ENCODE measurements around the gene TMED1. TPM values are rescaled to one million over a fixed set of nuclear protein-coding genes. Genes with fewer than 3 reads are reported as not detected.
"Not testable (repeated sequence)": the region's sequence is repeated elsewhere in the genome, so short reads cannot be mapped to it uniquely, and the experiment has no call there.

The TMED1 gene
- total RNA-seq, 1 experiment from 2014 or later = 21.3 TPM

DNA sequence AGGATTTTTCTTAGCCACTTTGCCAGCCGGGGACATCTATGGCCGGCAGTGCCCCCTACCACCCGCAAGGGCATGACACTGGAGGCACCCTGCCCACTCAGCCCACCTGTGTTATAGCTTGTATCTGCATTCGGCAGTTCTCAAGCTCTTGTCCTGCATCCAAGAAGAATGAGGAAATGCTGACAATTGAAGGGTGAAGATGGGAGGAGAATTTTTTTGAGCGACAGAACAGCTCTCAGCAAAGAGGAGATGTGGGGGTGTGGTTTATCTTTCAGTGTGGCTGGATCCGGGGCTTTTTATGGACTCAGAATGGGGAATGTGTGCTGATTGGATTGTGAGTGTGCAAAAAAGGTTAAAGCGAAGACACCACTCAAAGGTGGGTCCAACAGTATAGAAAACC lies 6.8 kb upstream of the TMED1 start:
- H3K9me2 ChIP-seq (ENCODE audit: insufficient read depth) = no peaks in the 10 kb centered on the region
- intact Hi-C loops (cut with micrococcal nuclease; ENCODE audit: unreplicated experiment) = no loop called here

GRCh38 chr19:10839114-10840050 lies 3.4 kb upstream of the TMED1 start:
- Histone ChIP-seq H3K79me2 (ENCODE audit: low read depth) (peaks cover 10% of the 10 kb centered on the region; the same call in 1 of the 2 replicates), H3K9me2 (ENCODE audit: insufficient read depth) (no peaks in the 10 kb centered on the region), H3K36me3 (ENCODE audit: low read depth) (no peaks in the 10 kb centered on the region), H3K27me3 (ENCODE audit: insufficient read depth, low read depth) (no peaks in the 10 kb centered on the region), H3K27ac (no peak overlapping the region), H3K9me3 (ENCODE audit: insufficient read depth, low read depth) (no peaks in the 10 kb centered on the region), H3K4me3 (no peak overlapping the region), H2AFZ (no peak overlapping the region), H3K4me1 (replicated peaks; ENCODE audit: insufficient read depth) (peaks cover 13% of the 10 kb centered on the region), H3K4me2 (no peak overlapping the region), H4K20me1 (ENCODE audit: insufficient read depth) (no peaks in the 10 kb centered on the region), H3F3A (ENCODE audit: insufficient read depth, low read depth) (peaks cover 17% of the 10 kb centered on the region; the same call in 1 of the 2 replicates)
- ChIA-PET CTCF (interaction anchor here (0.6 to 2.1 kb wide), 2 partner anchors 25 to 302 kb away, joined by 3 to 4 read pairs; no protein-coding TSS in a partner anchor), POLR2A (ENCODE audit: unreplicated experiment) (no interaction called here)
- intact Hi-C loops (cut with micrococcal nuclease; ENCODE audit: unreplicated experiment) = no loop called here
- TF ChIP-seq EZH2 (IDR thresholded peaks at IDR 0.05; ENCODE audit: low read depth) = no peak
- TF ChIP-seq CTCF (conservative IDR thresholded peaks at IDR 0.05) = no peak
- DNase-seq = no peak
- BruUV-seq (replicated peaks) = no TSS peak

More for the DNA sequence above, 6.8 kb upstream of the TMED1 start:
- H4K20me1 ChIP-seq (ENCODE audit: insufficient read depth) = no peaks in the 10 kb centered on the region
- no peaks in the 10 kb centered on the region for H3K4me1 ChIP-seq (replicated peaks; ENCODE audit: insufficient read depth)
- TF ChIP-seq EZH2 (IDR thresholded peaks at IDR 0.05; ENCODE audit: low read depth) = no peak
- TF ChIP-seq CTCF (conservative IDR thresholded peaks at IDR 0.05) = no peak
- no peaks in the 10 kb centered on the region for H3K79me2 ChIP-seq (ENCODE audit: low read depth)
- H3K27ac ChIP-seq = no peak overlapping the region
- H2AFZ ChIP-seq = no peak overlapping the region
- H3F3A ChIP-seq (ENCODE audit: insufficient read depth, low read depth) = no peaks in the 10 kb centered on the region
- no TSS peak for BruUV-seq (replicated peaks)
- CTCF ChIA-PET = no interaction called here
- POLR2A ChIA-PET (ENCODE audit: unreplicated experiment) = no interaction called here
- no peaks in the 10 kb centered on the region for H3K27me3 ChIP-seq (ENCODE audit: insufficient read depth, low read depth)
- no peaks in the 10 kb centered on the region for H3K36me3 ChIP-seq (ENCODE audit: low read depth)
- peak in 1 of 2 experiments; percentile 21 for DNase-seq
- H3K4me2 ChIP-seq = no peak overlapping the region
- H3K9me3 ChIP-seq (ENCODE audit: insufficient read depth, low read depth) = no peaks in the 10 kb centered on the region
- H3K4me3 ChIP-seq = no peak overlapping the region

GRCh38 chr19:10838377-10838776 lies 2.4 kb upstream of the TMED1 start:
- H3K79me2 ChIP-seq (ENCODE audit: low read depth) = peaks cover 10% of the 10 kb centered on the region; the same call in 1 of the 2 replicates
- TF ChIP-seq EZH2 (IDR thresholded peaks at IDR 0.05; ENCODE audit: low read depth) (no peak), CTCF (conservative IDR thresholded peaks at IDR 0.05) (no peak)
- H3K4me1 ChIP-seq (replicated peaks; ENCODE audit: insufficient read depth) = peaks cover 13% of the 10 kb centered on the region
- ChIA-PET CTCF (interaction anchor here (2.1 kb wide), 1 partner anchor 26 kb away, joined by 4 read pairs; no protein-coding TSS in a partner anchor), POLR2A (ENCODE audit: unreplicated experiment) (no interaction called here)
- no peaks in the 10 kb centered on the region for H4K20me1 ChIP-seq (ENCODE audit: insufficient read depth)
- peaks cover 6% of the 10 kb centered on the region for H3K36me3 ChIP-seq (ENCODE audit: low read depth)
- H3K4me3 ChIP-seq = no peak overlapping the region
- DNase-seq = peak in 1 of 2 experiments; percentile 12
- BruUV-seq (replicated peaks) = no TSS peak
- no peaks in the 10 kb centered on the region for H3K9me2 ChIP-seq (ENCODE audit: insufficient read depth)
- no peak overlapping the region for H2AFZ ChIP-seq
- H3K9me3 ChIP-seq (ENCODE audit: insufficient read depth, low read depth) = no peaks in the 10 kb centered on the region
- peaks cover 26% of the 10 kb centered on the region for H3F3A ChIP-seq (ENCODE audit: insufficient read depth, low read depth)
- H3K27ac ChIP-seq = no peak overlapping the region
- intact Hi-C loops (cut with micrococcal nuclease; ENCODE audit: unreplicated experiment) = no loop called here
- no peaks in the 10 kb centered on the region for H3K27me3 ChIP-seq (ENCODE audit: insufficient read depth, low read depth)
- H3K4me2 ChIP-seq = no peak overlapping the region

- DNase-seq; BruUV-seq (replicated peaks); H2AFZ ChIP-seq; POLR2A ChIA-PET (ENCODE audit: unreplicated experiment); H4K20me1 ChIP-seq (ENCODE audit: insufficient read depth); CTCF ChIA-PET; intact Hi-C loops (cut with micrococcal nuclease; ENCODE audit: unreplicated experiment); H3K4me3 ChIP-seq; H3K4me2 ChIP-seq; H3K9me3 ChIP-seq (ENCODE audit: insufficient read depth, low read depth); H3K9me2 ChIP-seq (ENCODE audit: insufficient read depth); H3K27ac ChIP-seq; H3K27me3 ChIP-seq (ENCODE audit: insufficient read depth, low read depth); H3K79me2 ChIP-seq (ENCODE audit: low read depth); H3K36me3 ChIP-seq (ENCODE audit: low read depth): not testable (repeated sequence)
- H3F3A ChIP-seq (ENCODE audit: insufficient read depth, low read depth) = peaks cover 32% of the 10 kb centered on the region
- peaks cover 13% of the 10 kb centered on the region for H3K4me1 ChIP-seq (replicated peaks; ENCODE audit: insufficient read depth)
Observed at GRCh38 chr19:10837649-10838048, 1.6 kb upstream of the TMED1 start.
